NCI-H187 (cell line): Measurements from ENCODE around the gene DNM3.

Source experiments
- DNase-seq, 2 experiments: peaks; one replicate each; lab custom pipeline; 2025; lab: John Stamatoyannopoulos, UW

Gene DNM3

DNA sequence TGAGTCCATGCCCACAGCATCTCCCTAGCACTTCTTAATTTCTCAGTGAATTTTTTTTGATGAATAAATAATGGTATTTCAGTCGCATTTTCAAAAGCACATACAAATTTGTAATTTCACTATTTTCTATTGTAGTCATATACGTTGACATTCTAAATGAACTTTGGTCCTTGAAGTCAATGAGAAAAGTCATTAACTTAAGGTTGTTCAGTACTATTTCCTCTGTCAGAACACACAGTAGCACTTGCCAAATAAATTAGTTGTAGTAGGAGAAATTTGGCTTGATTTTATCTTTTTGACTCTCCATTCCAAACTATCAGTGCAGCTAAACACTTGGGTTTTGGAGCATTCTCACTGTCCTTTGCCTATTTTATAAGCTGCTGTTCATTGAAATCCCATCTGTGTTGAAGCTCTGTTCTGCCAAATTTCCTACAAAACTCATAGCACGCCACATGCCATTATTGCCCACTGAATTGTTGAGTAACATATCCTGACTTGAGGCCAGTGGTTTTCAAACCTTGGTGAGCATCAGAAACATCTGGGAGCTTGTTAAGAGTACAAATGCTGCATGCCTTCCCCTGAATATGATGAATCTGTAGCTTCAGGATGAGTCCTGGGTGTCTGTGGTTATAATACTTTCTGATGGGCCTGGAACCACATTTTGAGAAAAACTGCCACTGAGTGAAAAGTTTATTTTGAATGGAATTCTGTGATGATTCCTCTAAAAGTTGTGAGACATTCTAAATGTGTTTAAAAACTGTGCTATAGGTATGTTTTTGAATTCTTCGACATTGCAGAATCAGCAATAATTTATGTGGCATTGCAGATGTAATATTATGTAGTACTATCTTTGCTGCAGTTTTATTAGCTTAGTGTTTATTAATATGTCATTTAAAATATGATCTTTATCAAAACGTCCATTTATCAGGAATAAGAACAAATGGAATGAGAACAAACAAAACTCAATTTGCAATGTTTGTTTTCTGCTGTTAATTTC, 78.9 kb downstream of the DNM3 start:
- DNase-seq: no peak

DNA sequence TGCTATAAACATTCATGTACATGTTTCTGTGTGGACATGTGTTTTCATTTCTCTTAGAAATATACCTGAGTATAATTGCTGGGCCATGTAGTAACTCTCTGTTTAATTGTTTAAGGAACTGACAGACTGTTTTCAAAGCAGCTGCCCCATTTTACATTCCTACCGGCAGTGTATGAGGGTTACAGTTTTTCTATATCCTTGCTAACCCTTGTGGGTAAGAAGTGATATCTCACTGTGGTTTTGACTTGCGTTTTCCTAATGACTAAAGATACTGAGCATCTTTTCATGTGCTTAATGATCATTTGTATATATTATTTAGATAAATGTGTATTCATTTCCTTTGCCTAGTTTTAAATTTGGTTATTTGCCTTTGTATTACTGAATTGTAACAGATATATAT, 81.7 kb downstream of the DNM3 start:
- no peak for DNase-seq

DNA sequence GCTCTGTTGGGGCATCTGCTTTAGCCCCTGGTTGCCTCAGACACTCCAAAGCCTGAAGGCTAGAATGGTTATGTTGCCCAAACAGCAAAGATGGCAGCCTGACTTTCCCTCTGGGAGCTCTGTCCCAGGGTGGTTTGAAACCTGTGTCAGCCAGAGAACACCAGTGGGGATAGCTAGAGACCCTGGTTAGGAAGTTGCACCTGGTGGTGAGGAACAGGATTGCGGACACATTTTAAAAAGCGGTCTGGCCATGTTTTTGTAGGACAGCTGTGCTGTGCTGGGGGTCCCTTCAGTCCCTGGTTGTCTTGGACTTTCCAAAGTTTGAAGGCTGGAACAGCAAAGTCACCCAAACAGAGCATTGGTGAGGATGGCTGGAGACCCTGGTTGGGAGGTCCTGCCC, 87.8 kb downstream of the DNM3 start:
- no peak for DNase-seq

DNA sequence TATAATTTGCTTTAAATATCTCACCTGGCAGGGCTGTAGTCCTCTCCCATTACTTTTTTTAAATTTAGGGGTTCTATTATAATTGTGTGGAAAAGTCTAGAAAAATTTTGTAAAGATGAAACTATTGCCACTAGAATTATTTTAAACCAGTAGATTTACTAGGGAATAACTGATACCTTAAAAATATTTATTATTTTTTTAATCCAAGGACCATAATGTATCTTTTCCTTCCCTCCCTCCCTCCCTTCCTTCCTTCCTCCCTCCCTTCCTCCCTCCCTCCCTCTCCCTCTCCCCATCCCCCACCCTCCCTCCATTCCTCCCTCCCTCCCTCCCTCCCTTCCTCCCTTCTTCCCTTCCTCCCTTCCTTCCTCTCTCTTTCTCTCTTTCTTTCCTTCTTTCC, 90.5 kb downstream of the DNM3 start:
- no peak for DNase-seq

DNA sequence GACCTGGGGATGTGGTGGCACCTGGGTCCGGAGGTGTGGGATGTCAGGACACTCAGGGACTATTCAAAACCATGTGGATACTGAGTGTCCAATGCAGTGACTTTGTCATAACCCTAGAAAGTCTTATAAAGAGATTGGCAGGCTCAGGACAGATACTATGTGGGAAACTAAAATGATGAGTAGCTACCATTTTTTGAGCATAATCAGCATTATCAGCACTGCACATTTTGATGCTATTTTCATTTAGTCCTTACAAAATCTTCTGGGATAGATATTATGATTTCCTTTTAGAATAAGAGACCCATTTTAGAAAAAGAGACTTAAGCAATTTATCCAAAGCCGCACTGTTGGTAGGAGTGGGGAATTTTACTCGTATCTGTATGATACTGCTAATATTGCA, 93.4 kb downstream of the DNM3 start:
- no peak for DNase-seq

DNA sequence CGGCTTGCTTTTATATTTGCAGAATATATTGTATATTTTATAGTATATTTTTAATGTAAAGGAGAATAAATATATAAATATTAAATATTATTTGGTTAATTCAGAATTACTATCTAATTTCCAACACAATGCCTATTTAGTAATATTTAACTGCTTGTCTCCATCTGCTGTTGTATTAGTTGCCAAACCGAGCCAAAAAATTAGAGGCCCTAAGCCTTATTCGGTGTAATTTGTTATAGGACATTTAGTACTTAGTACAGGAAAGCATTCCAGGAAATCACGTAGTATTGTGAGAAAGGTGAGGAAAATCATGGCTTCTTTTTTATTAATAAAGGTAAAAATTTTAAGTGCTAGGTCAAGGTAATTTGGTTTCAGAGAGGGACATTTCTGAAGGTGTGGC, 93.8 kb downstream of the DNM3 start:
- no peak for DNase-seq

DNA sequence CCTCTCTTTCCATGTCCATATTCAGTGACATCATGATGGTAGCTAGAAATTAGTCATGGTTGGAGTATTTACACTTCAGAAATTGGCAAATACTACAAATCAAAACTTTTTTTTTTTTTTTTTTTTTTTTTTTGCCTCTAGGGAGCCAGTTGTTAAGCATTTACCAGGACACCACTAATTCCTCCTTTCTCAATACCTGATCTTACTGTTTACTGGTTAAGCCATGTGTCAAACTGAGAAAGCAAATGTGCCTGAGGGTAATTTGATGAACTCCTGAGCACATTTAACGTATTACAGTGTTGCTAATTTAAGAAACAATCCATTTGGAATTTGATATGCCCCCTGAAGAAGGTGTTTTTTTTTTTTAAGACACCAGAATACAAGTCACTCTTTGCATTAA, 94.4 kb downstream of the DNM3 start:
- DNase-seq: no peak

DNA sequence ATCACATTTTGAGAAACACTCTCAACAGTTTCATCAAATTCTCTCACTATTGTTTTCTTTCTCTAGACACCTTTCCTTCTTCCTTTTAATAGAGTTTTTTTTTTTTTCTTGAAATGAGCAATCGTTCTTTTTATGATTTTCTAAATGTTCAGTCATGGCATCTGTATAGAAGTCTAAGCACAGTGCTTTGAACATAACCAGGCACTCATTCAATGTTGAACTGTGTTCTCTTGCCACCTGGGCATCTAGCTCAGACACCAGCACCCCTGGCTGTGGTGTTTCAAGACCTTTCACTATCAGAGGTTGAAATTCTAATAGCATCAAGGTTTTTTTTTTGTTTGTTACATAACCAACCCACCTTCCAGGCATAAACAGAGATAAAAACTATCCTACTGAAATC, 96.6 kb downstream of the DNM3 start:
- no peak for DNase-seq

DNA sequence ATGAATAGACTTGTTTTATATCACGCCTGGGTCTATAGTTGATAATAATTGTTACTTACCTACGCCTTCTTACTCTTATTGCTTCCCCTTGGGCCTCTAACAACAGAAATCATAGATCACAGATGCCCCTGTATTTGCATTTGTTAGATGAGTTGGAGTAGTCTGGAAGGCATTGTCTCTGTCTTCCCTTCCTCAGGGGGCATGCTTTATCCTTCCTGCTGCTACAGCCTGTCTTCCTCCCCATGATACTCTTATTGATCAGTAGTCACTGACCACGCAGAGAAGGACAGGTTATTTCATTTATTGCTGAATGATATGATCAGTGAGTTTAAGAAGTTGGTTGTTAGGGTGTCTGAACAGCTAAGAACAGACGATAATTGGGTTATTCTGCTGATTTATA, 98.4 kb downstream of the DNM3 start:
- no peak for DNase-seq

DNA sequence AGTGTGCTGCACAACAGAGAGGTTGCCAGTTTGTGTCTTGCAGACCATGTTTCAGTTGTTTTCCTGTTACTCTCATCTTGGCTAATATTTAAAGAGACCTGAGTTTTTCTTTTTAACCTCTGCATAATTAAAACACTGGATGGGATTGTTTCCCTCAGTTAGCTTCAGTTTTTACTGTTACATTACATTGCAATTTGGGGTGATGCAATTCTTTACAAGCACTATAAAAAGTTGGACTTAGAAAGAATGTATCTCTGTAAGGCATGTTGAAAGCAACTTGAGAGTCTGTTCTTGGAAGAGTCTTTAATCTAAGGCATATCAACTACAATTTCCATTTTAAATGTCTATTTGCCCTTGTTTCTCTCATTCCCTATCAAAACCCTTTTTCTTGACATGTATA, 99.1 kb downstream of the DNM3 start:
- DNase-seq: no peak

DNA sequence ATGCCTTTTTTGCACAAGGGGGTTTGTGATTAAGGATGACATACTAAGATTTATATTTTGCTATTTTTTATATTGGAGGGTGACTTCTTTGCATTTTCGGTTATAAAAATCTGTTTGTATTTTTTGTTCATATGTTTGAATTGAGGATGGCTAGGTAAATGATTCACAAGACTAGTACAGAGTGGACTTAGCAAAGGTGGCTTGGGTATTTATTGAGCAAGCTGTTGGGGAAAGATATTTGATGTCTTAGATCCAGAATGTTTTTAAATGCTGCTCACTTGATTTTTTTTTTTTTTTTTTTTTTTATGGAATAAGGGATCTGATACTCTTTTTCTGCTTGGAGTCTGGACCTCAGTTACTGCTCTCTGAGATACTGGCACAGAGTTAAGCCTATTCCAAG, 100.6 kb downstream of the DNM3 start:
- DNase-seq: no peak

DNA sequence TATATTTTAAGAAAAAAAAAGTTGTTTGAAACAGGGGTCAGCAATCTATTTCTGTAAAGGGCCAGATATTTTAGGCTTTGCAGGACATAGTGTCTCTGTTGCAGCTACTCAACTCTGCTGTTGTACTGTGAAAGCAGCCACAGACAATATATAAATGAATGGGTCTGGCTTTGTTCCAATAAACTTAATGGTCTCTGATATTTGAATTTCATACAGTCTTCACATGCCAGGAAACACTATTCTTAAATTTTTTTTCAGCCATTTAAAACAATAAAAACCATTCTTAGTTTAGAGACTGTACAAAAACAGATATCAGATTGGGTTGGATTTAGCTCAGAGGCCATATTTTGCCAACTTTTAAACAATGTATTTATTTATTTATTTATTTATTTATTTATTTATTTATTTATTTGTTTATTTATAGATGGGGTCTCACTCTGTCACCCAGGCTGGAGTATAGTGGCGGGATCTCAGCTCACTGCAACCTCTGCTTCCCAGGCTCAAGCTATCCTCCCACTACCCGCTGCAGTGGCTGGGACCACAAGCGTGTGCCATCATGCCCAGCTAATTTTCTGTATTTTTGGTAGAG, 102.8 kb downstream of the DNM3 start:
- DNase-seq: no peak

DNA sequence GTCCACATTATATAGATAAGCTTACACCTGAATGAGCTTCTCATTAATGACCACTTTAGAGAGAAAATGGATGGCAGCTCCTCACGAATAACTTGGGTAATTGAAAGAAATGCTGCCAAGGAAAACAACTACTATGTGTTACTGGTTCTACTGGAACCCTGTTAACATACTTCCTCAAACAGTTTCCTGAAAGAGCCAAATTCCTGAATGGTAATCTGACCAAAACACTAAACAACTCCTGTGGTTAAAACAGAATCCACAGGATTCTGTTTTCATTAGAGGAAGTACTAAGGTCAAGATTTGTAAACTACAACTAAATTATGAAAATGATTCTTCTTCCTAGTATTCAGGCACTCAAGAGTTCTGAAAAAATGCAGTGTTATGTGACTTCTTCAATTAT, 107.2 kb downstream of the DNM3 start:
- no peak for DNase-seq

DNA sequence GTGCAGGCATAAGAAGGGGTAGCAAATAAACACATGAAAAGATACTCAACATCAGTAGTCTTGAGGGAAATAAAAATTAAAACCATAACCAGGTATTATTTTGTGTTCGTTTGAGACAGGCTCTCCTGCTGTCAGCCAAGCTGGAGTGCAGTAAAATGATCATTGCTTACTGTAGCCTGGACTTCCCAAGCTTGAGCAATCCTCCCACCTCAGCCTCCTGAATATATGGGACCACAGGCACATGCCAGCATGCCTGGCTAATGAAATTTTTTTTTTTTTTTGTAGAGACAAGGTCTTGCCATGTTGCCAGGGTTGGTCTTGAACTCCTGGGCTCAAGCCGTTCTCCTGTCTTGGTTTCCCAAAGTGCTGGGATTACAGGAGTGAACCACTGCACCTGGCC, 108.0 kb downstream of the DNM3 start:
- no peak for DNase-seq

DNA sequence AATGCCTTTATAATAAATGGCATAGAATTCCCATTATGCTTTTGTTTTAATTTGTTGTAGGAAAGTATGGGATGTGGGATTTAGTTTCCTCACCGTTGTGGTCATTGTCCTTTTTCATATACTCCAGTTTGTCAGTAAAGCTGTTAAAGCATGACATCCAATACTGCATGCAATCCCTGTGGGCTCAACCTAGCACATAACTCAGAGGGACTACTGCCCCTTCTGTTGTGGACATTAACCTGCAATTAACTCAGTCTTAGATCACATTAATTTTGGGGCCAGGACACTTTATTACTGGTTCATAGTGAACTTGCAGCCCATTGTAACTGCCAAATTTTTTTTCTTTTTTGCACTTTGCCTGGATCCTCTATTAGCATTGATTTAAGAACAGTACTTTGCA, 112.5 kb downstream of the DNM3 start:
- DNase-seq: no peak

DNA sequence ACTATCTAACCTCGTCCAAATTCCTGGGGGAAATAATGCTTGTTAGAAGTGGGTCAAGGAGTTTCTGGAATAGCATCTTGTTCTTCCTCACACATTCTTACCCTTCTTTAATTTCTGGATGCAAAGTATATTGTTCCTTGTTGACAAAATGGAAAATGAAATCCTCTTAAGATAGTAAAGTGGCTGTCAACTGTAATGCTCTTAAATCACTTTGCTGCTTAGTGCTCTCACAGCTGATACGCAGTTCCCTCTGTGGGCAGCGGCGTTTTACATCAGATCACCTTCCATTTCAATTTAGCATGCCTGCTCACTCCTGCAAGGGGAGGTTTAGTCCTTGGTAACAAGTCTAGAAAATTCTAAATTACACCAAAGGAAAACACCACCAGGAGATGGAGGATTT, 113.1 kb downstream of the DNM3 start:
- peak in 1 of 2 experiments; percentile 30 for DNase-seq

DNA sequence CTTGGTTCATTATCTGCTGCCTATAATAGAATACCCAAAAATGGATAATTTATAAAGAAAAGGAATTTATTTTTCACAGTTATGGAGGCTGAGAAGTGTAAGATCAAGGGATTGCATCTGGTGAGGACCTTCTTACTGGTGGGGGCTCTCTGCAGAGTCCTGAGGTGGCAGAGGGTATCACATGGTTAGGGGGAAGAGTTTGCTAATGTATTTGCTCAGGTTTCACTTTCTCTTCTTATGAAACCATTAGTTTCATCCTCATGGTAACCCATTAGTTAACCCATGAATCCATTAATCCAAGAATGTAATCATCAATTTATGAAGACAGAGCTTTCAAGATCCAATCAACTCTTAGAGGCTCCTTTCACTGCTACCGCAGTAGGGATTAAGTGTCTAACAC, 120.6 kb downstream of the DNM3 start:
- no peak for DNase-seq

DNA sequence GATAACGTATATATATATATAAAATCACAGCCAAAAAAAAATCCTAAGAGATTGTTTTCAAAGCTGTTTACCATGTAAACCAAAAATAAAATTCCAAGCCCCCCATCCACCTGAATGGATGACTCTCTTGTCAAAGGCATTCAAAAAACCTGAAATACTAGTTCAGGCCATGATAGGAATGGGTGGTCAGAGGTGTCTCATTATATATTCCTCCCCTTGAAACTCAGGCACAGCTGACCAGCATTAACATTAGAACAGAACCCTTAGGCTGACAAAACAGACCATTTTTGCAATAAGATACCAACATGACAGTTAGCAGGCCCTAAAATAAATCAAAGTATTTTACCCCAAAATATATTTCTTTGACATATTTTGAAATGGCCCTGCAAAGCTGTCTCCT, 122.5 kb downstream of the DNM3 start:
- no peak for DNase-seq

DNA sequence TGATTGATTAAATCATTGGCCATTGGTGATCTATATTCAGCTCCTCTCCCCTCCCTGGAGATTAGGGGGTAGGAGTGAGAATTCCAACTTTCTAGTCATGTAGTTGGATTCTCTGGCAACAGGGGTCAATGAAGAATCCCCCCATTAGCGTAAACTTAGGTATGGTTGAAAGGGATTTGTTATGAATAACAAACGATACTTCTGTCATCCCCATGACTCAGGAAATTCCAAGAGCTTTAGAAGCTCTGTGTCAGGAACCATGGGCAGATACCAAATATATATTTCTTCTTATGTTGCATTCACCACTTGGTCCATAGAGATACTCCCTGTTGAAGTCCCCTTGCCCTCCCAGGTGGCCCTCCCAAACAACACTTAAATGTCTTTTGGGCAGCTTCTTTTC, 124.5 kb downstream of the DNM3 start:
- no peak for DNase-seq

DNA sequence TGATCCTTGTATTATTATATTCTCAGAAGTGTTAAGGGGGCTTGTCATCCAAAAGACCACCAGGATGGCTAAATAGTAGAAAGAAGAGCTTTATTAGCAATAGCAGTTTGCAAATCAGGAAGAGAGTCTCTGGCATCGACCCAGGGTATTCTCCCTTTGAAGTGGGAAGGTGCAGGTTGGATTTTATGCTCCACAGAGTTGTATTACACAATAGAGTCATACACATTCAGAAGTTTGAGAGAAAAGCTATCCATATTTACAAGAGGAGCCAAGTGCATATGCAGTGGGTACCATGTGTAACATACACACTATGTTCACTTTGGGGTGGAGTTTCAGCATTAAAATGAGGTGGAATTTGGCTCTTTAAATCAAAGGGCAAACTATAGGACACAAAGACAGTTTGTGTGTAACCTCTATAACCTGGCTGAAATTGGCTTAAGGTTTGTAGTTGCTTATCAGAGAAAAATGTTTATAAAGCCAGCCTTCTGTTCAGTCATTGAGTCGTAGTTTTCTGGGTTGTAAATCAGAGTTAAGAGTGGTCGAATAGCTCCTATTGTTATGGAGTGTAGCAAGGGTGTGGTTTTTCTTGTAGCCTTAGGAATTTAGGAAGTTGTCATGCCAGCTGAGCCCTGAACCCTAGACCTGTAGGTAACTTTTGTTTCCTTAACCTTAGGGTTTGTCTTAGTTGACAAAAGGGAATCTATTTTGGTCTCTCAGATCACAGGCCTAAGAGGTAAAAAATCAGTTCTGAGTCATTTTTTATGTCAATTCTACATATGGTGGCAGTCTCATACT, 125.3 kb downstream of the DNM3 start:
- no peak for DNase-seq

DNA sequence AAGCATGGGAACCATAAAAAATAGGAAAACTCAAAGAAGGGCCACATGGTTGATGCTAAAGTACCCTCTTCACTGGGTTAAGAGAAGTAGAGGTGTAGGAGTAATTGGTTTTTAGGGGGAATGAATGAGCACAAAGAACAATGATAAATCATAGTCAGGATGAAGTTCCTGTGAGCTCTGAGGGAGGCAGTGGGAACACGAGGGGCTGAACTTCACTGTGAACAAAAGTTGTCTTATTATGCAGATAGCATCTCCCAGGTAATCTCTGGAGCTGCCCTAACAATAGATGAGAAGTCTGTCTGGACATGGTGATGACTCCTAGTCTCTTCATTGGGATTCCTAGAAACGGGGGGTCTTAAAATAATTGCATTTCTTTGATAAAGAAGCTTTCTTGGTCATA, 127.9 kb downstream of the DNM3 start:
- DNase-seq: no peak

DNA sequence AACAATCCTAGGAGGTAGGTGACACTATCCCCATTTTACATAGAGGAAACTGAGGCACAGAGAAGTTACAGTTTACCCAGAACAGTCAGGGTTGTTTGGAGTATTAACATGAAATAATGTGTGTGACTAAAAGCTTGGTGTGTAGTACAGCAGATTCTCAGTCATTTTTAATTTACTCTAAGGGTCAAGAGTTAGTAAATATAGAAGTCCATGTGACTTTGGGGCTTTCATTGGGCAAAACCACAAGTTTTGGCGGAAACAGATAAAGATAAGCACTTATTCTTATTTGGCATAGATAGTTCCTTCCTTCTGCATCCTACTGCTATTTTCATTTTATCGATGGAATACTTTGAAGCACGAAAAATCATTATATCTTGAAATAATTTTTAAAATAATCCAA, 128.5 kb downstream of the DNM3 start:
- DNase-seq: no peak

DNA sequence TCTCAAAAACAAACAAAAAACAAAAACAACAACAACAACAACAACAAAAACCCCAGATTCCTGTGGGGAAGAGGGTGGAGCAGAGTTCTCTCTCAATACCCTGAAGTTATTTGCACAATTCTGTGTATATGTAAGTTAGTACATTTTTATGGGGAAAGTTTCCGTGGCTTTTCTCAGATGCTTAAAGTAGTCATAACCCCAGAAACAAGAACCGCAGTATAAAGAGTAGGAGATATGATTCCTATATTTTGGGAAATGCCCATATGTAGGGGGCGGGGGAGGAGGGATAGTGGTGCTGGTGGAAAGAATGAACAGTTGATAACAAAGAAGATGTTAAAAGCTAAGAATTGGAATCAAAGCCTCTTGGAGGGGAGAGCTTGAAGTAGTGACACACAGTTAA, 131.5 kb downstream of the DNM3 start:
- DNase-seq: no peak
